Choroid plexus epithelial cell (primary cell): ENCODE measurements around the gene ATP6V0A1.

Experiments used
- DNase-seq: peaks from one replicate; pipeline ENCODE4 v3.0.0-alpha.2; 2010; ENCODE audit warnings: low read depth
- H3K4me3 ChIP-seq: 2 replicates; pipeline ENCODE4 v1.5.1; 2011; ENCODE audit warnings: low read depth, mild to moderate bottlenecking, control low read depth, low read length, moderate library complexity
- TF ChIP-seq, protein P1 (sequence below): conservative IDR thresholded peaks from 2 replicates; pipeline ENCODE4 v1.5.1; 2011; ENCODE audit warnings: low read depth, mild to moderate bottlenecking, control low read depth, inconsistent platforms, low read length, moderate library complexity

The ATP6V0A1 gene

DNA sequence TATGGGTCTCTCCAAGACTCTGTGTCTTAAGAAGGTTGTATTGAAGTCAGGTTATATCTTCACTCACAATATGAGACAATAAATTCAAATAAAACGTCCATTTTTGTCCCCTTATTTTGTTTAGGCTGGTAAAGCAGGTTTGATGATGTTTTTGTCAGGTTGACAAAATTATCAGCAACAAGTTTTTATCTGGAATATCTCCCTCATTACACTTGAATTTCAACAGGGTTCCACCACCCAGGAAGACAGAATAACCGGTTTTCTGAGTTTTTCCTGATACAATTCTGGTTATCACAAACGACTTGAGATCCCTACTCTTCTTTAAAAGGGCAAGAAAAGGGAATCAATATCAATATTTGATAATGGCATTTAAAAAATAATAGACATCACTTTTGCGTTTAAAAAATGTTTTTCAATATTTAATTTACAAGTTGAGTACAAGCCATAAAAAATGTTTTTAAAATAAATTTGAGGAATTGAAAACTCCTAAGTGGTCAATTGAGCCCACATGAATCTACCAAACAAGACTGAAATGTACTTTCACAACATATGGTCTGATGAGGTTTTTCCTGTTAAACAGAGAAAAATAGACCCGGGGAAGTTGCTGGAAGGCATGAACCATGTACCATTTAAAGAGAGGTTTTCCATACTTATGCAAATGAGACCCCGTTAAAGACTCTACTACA, 1.4 kb upstream of the ATP6V0A1 start:
- H3K4me3 ChIP-seq, result no peak overlapping the region

DNA sequence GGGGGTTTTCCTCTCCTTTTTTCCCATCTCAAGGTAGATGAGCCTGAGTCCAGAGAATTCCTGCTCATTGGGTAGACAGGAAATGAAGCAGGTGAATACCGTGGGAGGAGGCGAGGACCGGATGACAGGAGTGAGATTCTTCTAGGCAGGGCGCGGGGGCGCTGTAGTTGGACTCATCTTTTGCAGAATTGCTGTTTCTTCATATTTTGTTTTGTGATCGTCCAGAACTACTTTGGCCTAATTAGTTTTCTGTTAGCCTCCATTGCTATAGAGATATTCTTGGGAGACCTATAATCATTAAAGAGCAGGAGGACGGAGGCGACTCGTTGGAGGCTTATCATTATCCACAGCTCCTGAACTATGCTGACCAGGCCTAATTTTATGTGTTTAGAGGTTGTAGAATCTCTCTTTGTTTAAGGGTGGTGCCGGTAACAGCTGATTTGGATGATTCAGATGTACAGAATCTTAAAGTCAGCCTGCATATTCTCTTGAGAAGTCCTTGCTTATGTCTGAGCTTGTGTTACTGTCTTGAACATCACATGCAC, 650 bp downstream of the ATP6V0A1 start:
- TF ChIP-seq, protein P1, sequence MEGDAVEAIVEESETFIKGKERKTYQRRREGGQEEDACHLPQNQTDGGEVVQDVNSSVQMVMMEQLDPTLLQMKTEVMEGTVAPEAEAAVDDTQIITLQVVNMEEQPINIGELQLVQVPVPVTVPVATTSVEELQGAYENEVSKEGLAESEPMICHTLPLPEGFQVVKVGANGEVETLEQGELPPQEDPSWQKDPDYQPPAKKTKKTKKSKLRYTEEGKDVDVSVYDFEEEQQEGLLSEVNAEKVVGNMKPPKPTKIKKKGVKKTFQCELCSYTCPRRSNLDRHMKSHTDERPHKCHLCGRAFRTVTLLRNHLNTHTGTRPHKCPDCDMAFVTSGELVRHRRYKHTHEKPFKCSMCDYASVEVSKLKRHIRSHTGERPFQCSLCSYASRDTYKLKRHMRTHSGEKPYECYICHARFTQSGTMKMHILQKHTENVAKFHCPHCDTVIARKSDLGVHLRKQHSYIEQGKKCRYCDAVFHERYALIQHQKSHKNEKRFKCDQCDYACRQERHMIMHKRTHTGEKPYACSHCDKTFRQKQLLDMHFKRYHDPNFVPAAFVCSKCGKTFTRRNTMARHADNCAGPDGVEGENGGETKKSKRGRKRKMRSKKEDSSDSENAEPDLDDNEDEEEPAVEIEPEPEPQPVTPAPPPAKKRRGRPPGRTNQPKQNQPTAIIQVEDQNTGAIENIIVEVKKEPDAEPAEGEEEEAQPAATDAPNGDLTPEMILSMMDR, result peak; percentile 57
- H3K4me3 ChIP-seq, result peak overlapping the region; percentile 82
- DNase-seq, result peak; percentile 63

More for the DNA sequence above, 1.4 kb upstream of the ATP6V0A1 start:
- DNase-seq, result peak; percentile 32
- TF ChIP-seq, protein P1, result no peak

DNA sequence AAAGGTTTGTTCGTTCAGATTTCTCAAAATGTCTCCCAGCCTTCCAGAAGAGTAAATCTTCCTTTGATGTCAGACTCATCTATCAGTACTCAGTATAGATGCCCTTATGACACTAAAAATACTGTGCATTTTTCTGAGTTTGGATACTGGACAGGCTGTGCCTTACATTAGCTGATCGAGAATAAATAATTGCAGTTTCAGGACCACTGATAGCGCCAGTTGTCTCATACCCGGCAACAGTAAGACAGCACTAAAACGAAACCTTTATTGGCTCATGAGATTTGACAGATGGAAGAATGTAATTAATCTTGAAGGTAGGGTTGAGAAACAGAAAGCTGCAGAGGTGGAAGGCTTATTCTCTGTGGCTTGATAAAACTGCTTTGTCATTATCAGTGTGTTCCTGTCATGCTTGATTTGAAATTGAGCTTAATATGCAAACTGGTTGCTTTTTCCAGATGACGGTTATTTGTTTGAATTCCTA, 1.2 kb downstream of the ATP6V0A1 start:
- TF ChIP-seq, protein P1, result no peak
- H3K4me3 ChIP-seq, result peak overlapping the region; percentile 82
- peak; percentile 75 for DNase-seq

DNA sequence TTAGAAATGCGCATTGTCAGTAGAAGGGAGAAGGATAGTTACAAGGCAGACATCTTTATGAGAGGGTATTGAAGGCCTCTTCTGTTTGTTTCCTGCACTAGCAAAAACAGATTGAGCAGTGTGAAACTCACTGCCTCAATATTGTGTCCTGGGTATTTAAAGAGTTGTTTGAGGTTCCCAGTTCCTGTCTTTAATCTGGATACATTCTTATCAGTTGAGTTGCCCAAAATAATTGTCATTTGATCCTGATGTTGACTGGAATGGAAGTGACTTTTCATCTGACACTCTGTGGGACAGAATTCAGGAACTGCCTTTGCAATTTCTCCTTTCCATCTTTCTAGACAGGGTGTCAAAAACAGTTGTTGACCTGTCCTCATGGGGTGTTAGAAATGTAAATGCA, 1.7 kb downstream of the ATP6V0A1 start:
- DNase-seq, result no peak
- TF ChIP-seq, protein P1, result no peak
- H3K4me3 ChIP-seq, result peak overlapping the region; percentile 82

DNA sequence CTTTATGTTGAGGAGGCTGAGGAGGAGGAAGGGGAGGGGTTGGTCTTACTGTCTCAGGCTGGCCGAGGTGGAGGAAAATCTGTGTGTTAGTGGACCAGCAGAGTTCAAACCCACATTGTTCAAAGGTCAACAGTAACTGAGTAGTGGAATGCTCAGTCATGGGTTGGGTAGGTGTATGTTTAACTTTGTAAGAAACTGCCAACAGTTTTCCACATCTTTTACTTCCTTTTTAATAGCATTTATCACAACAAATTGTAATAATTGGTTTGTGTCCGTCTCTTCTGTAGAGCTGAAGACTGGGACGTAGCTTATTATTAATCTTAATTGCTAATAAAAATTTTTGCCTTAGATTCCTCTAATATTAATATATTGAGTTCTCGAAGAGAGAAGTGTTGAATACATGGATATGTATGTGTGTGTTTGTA, 5.3 kb downstream of the ATP6V0A1 start:
- no peak for DNase-seq
- no peak overlapping the region for H3K4me3 ChIP-seq
- TF ChIP-seq, protein P1, result no peak

DNA sequence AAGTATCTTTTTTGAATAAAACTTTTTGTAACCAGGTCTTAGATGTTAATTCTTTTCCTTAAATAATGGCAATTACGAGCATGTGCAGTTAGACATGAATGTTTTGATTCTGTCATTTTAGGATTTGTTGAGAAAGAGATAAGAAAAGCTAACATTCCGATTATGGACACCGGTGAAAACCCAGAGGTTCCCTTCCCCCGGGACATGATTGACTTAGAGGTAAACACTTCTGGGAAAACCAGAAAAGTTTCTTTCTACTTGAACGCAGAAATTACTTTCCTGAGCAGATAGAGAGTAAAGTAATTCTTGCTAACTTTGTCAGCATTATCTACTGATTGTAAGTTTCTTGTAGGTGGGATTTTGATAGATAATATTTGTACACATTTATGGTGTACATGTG, 9.2 kb downstream of the ATP6V0A1 start:
- TF ChIP-seq, protein P1, result no peak
- H3K4me3 ChIP-seq, result no peak overlapping the region
- no peak for DNase-seq
